ENCODE measurements around the gene GLS.

The GLS gene

GRCh38 chr2:190997526-190998113 is 117.0 kb downstream of the GLS start:
- POLR2A ChIA-PET, result interaction anchor here (1.1 kb wide), 1 partner anchor 116 kb away, joined by 3 read pairs; no protein-coding TSS in a partner anchor
- CTCF ChIA-PET, result interaction anchor here (0.7 to 2.6 kb wide), 5 partner anchors 11 to 214 kb away, joined by 3 to 12 read pairs (median 6); no protein-coding TSS in a partner anchor
- H3K27ac ChIP-seq (ENCODE audit: extremely low read depth, low read depth, low read length), result no peak overlapping the region
- no peak overlapping the region for H3K4me3 ChIP-seq (ENCODE audit: low read depth, low read length)
- no peaks in the 10 kb centered on the region for H3K9me3 ChIP-seq (ENCODE audit: control insufficient read depth, insufficient read depth, low read depth, low read length)
- peaks cover 19 to 96% of the 10 kb centered on the region in 2 experiments for H3K36me3 ChIP-seq (ENCODE audit: control insufficient read depth in 2 of 2, insufficient read depth in 1 of 2, low read length in 2 of 2)
- TF ChIP-seq ELK4 (IDR thresholded peaks at IDR 0.05; ENCODE audit: borderline replicate concordance, low read depth, low read length) (no peak), BCL11B (tag by site-specific recombination; IDR thresholded peaks at IDR 0.05; ENCODE audit: low read depth) (no peak), ZNF48 (tag by site-specific recombination; IDR thresholded peaks at IDR 0.05) (no peak), ZBTB11 (tag by site-specific recombination; conservative IDR thresholded peaks at IDR 0.05; ENCODE audit: low read depth) (no peak), ZNF155 (tag by site-specific recombination; IDR thresholded peaks at IDR 0.05) (no peak), ZNF302 (tag by site-specific recombination; IDR thresholded peaks at IDR 0.05; ENCODE audit: low read depth) (no peak), ZNF560 (tag by site-specific recombination; IDR thresholded peaks at IDR 0.05; ENCODE audit: borderline replicate concordance) (no peak), PBX3 (CRISPR knock-in tag; IDR thresholded peaks at IDR 0.05) (no peak), ZNF214 (tag by site-specific recombination; IDR thresholded peaks at IDR 0.05; ENCODE audit: borderline replicate concordance) (no peak), KLF10 (tag by site-specific recombination; IDR thresholded peaks at IDR 0.05) (no peak), SP7 (tag by site-specific recombination; IDR thresholded peaks at IDR 0.05) (no peak)
- H3K4me1 ChIP-seq (ENCODE audit: control insufficient read depth, insufficient read depth, low read length), result no peaks in the 10 kb centered on the region

- H3K4me3 ChIP-seq (ENCODE audit: low read depth, low read length), result no peak overlapping the region
- H3K36me3 ChIP-seq (ENCODE audit: control insufficient read depth in 2 of 2, insufficient read depth in 1 of 2, low read length in 2 of 2), result peaks cover 22 to 96% of the 10 kb centered on the region in 2 experiments
- no peaks in the 10 kb centered on the region for H3K4me1 ChIP-seq (ENCODE audit: control insufficient read depth, insufficient read depth, low read length)
- CTCF ChIA-PET, result no interaction called here
- H3K27ac ChIP-seq (ENCODE audit: extremely low read depth, low read depth, low read length), result no peak overlapping the region
- no peak for TF ChIP-seq REPIN1 (tag by site-specific recombination; IDR thresholded peaks at IDR 0.05; ENCODE audit: low read depth)
- TF ChIP-seq ZNF175 (tag by site-specific recombination; IDR thresholded peaks at IDR 0.05), result no peak
- TF ChIP-seq ZNF624 (tag by site-specific recombination; IDR thresholded peaks at IDR 0.05), result no peak
- TF ChIP-seq OVOL3 (tag by site-specific recombination; IDR thresholded peaks at IDR 0.05), result no peak
- TF ChIP-seq GLI2 (tag by site-specific recombination; IDR thresholded peaks at IDR 0.05; ENCODE audit: borderline replicate concordance, low read depth), result no peak
- TF ChIP-seq PBX3 (CRISPR knock-in tag; IDR thresholded peaks at IDR 0.05), result no peak
- TF ChIP-seq ZNF555 (tag by site-specific recombination; conservative IDR thresholded peaks at IDR 0.05), result no peak
- TF ChIP-seq SALL2 (tag by site-specific recombination; IDR thresholded peaks at IDR 0.05; ENCODE audit: borderline replicate concordance), result no peak
- POLR2A ChIA-PET, result no interaction called here
- no peaks in the 10 kb centered on the region for H3K9me3 ChIP-seq (ENCODE audit: control insufficient read depth, insufficient read depth, low read depth, low read length)
Measured at GRCh38 chr2:190999058-190999457, 118.4 kb downstream of the GLS start.

Data from HEK293 (cell line).